HG03025 (cell line): ENCODE results near the gene C20orf144.
"Not testable (repeated sequence)": the region's sequence is repeated elsewhere in the genome, so short reads cannot be mapped to it uniquely, and the experiment has no call there.

ENCODE experiments used
- ATAC-seq: cut with Tn5 transposase; IDR thresholded peaks from one replicate; pipeline ENCODE4 v1.9.1; 2021; ENCODE audit warnings: mild to moderate bottlenecking, moderate library complexity; ENCODE audit not compliant: unreplicated experiment, low FRiP score

C20orf144 gene

DNA sequence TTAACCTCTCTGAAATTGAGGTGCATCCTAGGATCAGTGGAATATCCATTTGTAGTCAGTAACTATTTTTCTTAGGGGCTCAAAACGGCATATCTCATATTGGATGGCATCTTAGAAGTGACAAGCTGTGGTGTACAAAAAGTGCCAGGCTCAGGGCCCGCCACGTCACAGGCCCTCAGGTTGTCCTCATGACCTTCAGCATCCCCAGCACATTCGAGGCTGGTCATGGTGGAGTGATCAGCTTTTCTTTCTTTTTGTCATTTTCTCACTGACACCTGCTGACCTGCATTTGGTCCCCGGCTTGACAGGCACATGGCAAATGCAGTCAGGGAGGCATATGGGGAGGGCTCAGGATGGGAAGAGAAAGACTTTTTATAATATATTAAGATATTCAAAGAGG is 31.2 kb downstream of the C20orf144 start:
- no peak for ATAC-seq

DNA sequence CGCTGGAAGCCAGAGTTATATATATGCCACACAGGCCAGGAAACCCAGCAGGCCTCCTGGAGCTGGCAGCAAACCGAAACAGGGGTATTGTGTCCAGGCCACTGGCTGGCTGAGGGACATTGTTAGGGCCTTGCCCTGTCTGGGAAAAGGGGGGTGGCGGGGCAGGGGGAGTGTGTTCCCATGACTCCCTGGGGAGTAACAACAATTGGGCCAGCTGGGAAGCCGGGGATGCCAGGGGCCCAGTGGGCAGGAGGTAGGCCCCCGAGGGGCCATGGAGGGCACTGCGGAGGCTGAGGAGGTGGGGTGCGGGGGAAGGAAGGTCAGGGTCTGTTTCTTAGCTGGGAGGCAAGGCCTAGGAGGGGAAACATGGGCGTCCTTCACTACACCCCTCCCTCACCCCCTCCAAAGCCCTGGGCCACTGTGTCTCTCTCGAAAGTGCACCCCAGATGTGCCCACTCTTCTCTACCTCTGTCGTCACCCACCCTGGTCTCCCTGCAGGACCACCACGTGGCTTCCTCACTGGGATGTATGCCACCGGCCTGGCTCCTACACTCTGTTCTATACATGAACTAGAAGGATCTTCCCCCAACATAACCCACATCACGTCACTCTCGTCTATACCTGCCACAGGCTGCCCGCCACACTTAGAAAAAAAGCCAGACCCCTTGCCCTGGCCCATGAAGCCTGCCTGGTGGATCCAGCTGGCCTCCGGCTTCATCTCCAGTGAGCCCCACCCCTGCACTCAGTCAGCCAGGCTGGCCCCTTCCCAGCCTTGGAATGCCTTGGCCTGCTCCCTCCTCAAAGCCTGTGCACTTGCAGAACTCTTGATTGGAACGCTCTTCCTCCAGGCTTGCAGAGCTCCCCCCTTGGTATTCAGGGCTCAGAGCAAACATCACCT is 31.9 kb downstream of the C20orf144 start:
- ATAC-seq: no peak

DNA sequence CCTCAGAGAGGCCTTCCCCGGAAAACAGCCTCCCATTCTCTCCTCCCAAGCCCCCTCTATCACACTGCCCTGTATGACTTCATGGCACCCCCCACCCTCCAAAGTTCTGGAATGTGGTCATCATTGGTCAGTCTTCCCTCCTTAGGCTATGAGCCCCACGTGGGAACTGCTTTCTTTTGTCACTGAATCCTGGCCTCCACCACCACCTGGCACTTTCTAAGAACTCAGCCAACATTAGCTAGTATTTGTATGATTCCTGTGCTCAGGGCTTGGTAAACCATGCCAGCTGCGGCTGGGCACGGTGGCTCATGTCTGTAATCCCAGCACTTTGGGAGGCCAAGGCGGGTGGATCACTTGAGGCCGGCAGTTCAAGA is 32.5 kb downstream of the C20orf144 start:
- no peak for ATAC-seq

DNA sequence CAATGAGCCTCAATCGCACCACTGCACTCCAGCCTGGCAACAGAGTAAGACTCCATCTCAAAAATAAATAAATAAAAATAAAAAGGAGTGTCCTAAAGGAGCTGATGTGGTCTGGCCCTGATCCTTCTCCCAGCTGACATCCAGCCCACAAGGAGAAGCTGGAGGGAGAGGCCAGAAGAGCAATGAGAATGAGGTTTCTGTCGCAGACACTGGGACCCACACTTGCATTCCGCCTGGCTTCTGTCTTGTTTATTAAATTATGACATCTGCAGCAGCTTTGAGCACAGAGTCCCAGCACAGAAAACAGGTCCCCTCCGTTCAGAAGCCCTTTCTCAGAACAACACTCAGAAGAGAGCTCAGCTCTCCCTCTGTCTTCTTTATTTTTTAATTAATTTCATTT is 34.3 kb downstream of the C20orf144 start:
- no peak for ATAC-seq

DNA sequence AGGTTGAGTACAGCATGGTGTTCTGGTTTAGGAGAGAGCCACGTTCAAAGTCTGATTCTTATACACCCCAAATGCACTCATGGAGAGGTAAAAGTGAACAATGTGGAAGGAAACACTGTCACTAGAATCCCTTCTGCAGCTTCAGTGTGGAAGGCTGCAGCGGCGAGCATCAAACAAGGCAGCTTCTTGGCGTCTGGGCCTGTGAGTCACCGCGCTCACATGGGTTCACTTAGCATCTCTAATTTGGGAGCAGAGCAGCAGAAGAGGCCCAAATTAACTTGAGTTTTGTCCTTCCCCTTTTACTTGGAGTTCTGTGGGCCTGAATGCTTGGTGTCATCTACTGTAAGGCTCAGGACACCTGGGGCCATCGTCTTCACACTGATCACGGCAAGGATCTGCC is 35.0 kb downstream of the C20orf144 start:
- ATAC-seq: no peak

DNA sequence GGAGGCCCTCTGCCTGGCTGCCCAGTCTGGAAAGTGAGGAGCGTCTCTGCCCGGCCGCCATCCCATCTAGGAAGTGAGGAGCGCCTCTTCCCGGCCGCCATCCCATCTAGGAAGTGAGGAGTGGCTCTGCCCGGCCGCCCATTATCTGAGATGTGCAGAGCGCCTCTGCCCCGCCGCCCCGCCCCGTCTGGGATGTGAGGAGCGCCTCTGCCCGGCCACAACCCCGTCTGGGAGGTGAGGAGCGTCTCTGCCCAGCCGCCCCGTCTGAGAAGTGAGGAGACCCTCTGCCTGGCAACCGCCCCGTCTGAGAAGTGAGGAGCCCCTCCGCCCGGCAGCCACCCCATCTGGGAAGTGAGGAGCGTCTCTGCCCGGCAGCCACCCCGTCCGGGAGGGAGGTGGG is 36.8 kb downstream of the C20orf144 start:
- ATAC-seq: not testable (repeated sequence)

DNA sequence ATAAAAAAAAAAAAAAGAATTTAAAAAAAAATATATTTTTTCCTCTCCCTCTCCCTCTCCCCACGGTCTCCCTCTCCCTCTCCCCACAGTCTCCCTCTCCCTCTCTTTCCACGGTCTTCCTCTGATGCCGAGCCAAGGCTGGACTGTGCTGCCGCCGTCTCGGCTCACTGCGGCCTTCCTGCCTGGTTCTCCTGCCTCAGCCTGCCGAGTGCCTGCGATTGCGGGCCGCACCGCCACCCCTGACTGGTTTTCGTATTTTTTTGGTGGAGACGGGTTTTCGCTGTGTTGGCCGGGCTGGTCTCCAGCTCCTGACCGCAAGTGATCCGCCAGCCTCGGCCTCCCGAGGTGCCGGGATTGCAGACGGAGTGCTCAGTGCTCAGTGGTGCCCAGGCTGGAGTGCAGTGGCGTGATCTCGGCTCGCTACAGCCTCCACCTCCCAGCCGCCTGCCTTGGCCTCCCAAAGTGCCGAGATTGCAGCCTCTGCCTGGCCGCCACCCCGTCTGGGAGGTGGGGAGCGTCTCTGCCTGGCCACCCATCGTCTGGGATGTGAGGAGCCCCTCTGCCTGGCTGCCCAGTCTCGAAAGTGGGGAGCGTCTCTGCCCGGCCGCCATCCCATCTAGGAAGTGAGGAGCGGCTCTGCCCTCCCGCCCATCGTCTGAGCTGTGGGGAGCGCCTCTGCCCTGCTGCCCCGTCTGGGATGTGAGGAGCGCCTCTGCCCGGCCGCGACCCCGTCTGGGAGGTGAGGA is 38.7 kb downstream of the C20orf144 start:
- ATAC-seq: not testable (repeated sequence)

DNA sequence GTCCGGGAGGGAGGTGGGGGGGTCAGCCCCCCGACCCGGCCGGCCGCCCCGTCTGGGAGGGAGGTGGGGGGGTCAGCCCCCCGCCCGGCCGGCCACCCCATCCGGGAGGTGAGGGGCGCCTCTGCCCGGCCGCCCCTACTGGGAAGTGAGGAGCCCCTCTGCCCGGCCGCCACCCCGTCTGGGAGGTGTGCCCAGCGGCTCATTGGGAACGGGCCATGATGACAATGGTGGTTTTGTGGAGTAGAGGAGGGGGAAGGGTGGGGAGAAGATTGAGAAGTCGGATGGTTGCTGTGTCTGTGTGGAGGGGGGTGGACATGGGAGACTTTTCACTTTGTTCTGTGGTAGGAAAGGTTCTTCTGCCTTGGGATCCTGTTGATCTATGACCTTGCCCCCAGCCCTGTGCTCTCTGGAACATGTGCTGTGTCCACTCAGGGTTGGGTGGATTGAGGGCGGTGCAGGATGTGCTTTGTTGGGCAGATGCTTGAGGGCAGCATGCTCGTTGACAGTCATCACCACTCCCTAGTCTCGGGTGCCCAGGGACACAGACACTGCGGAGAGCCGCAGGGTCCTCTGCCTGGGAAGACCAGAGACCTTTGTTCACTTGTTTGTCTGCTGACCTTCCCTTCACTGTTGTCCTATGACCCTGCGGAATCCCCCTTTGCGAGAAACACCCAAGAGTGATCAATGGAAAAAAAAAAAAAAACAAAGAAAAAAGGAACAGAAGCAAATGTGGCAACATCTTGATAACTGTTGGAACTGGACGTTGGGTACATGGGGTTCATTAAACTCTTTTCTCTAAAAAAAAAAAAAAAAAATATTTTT is 39.7 kb downstream of the C20orf144 start:
- no peak for ATAC-seq

DNA sequence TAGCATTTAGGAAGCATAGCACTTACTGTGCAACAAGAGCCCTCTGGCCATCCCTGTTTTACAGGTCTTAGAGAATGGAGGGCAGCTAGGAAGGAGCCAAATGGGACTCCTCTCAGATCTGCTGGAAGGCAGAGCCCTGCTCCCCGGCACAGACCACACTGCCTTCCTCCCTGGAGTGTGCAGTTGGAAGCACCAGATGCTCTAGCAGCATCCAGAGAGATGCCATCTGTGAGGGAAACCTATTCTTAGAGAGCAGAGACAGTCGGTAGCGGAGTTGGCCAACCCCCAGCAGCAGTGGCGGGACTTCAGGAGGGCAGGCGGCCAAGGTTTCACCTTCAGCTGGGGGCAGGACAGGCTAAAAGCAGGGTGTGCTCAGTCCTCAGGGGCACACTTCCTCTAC is 40.7 kb downstream of the C20orf144 start:
- ATAC-seq: no peak

DNA sequence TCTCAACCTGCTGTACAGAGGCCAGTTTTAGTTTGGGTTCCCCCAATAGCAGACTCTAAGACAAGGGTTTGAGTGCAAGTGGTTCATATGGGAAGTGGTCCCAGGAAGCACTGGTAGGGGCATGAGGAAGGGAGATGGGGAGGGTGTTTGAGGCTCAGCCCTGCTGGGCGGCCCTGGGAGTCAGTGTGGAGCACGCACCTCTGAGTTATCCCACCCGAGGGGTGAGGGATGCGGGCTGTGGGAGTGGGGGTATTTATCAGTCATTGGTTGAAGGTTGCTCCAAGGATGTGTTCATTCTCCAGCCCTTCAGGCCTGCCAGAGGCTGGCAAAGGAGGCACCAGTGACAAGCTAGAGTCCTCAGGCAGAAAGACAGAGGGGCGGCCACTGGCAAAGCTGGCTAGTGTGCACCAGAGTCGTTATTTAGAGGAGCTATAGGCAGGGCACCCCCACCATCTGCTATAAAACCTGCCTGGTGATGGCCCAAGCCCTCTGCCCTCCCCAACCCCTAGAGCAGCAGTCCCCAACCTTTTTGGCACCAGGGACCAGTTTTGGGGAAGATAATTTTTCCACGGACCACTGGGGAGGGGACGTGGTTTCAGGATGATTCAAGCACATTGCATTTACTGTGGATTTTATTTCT is 41.5 kb downstream of the C20orf144 start:
- ATAC-seq: no peak

DNA sequence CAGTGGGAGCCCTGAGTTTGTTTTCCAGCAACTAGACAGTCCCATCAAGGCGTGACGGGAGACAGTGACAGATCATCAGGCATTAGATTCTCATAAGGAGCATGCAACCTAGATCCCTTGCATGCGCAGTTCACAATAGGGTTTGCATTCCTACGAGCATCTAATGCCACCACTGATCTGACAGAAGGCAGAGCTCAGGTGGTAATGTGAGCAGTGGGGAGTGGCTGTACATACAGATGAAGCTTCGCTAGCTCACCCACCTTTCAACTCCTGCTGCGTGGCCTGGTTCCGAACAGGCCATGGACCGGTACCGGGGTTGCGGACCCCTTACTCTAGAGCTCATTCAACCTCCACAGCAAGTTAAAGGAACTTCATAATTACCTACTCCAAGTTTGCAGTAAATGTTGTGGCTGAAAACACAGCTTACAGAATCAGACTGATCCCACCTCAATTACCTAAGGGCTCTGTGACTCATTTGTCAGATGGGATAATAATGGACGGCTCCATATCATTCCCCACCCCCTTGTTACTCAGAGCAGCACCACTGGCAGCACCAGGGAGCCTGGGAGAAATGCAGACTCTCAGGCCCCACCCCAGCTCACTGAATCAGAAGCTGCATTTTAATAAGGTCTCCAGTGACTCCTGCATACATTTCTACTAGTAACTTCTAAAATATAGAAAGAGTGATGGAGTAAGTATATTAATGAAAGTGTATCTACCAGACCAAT is 42.2 kb downstream of the C20orf144 start:
- no peak for ATAC-seq

DNA sequence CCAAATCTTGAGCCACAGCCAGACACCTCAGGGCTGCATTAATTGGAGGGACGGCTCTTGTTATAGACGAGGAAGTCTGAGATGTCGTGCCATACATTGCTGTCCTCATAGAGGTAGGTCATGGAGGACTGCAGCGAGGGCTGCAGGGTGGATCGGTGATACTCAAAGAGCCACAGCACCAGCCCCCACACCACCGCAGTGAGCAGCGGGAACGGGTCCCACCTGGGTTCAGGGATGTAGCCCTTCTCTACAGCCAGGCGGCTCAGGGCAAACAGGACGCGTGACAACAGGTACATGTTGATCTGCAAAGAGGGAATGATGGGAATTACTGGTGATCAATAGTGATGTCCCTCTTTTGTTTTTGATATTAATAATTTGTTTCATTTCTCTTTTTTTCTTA is 45.5 kb downstream of the C20orf144 start:
- ATAC-seq: no peak

DNA sequence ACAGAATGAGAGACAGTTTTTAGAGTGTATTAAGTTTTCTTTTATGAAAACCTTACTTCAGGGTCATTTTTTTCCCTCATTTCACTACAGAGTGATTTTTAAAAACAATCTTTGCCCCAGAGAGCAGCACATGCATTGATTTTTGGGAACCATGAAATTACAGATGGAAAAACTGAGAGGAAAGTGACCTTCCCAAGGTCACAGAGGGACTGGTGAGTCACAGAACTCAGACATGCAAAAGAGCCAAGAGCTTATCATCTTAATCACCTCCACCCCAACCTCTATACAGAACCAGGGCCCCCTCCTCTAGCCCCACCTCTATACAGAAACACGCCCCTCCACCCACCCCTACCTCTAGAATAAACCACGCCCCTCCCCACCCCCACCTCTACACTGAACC is 47.3 kb downstream of the C20orf144 start:
- ATAC-seq: no peak

DNA sequence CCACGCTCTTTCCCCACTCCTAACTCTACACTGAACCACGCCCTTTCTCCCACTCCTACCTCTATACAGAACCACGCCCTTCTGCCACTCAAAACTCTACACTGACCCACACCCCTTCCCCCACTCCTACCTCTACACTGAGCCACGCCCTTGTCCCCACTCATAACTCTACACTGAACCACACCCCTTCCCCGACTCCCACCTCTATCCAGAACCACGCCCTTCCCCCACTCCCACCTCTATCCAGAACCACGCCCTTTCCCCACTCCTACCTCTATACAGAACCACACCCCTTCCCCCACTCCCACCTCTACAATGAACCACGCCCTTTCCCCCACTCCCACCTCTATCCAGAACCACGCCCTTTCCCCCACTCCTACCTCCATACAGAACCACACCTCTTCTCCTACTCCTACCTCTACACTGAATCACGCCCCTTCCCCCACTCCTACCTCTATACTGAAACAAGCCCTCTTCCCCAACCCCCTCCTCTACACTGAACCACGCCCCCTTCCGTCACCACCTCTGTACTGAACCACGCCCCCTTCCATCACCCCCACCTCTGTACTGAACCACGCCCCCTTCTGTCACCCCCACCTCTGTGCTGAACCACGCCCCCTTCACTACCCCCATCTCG is 47.9 kb downstream of the C20orf144 start:
- ATAC-seq: no peak

DNA sequence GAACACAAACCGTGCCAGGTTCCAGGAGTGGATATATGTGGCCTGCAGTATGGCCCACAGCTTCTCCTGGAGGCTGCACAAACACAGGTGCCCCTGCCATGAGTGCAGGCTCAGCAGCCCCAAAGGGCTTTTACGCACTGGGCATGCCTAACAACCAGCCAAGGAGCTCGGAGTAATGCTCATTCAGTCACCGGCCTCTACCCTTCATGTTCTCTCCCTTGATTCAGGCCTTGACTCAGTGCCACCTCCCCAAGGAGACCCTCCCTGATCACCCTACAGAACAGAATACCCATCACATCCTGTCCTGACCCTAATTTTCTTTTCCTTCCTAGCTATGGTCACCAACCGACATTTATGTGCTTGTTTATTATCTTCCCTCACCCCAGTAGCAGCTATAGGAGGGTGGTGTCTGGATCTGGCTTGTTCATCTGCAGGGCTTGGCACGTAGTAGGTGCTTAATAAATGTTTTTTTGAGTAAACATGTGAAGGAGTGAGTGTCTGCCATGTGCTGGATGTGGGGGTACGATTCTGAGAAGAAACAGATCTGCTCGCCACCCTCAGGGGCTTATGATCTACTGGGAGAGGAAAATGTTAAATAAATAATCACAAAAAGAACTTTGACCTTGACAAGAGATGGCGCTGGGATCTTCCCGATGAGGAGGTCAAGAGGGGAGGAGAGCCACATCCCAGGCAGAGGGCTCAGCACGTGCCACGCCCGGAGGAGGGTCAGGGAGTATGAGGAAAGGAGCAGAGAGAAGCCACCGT is 48.7 kb downstream of the C20orf144 start:
- ATAC-seq: no peak

DNA sequence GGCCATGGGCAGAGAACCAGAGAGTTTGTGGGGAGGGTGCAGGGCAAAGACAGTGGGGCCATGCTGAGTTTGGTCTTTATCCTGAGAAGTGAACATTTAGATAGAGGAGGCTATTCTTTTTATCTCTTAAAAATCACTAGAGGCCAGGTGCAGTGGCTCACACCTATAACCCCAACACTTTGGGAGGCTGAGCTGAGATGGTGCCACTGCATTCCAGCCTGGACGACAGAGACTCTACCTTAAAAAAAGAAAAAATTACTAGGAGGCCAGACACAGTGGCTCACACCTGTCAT is 49.3 kb downstream of the C20orf144 start:
- no peak for ATAC-seq
